GM23338 (cell line): ENCODE measurements around the gene CACNB3. TPM values are rescaled to one million over a fixed set of nuclear protein-coding genes. Genes with fewer than 3 reads are reported as not detected.

Experiments
- ATAC-seq: fragments of 200-7000 bp; cut with Tn5 transposase; 3 replicates; pipeline ENCODE4 v1.9.1; 2020
- DNase-seq: peaks from one replicate; pipeline ENCODE4 v3.0.0-alpha.2; 2015; ENCODE audit warnings: low spot score
- H2AFZ ChIP-seq: fragments of 200-600 bp; sonication (generic); 2 replicates; pipeline ENCODE4 v1.8.0; 2016; ENCODE audit warnings: antibody characterized with exemption, mild to moderate bottlenecking, moderate library complexity
- H3F3A ChIP-seq: fragments of 200-600 bp; sonication (generic); replicated peaks from 2 replicates; pipeline ENCODE4 v1.8.0; 2017; ENCODE audit warnings: antibody characterized with exemption, mixed run types, low read depth
- H3K27ac ChIP-seq: fragments of 200-600 bp; sonication (generic); 2 replicates; pipeline ENCODE4 v1.6.1; 2016; ENCODE audit warnings: low read depth
- H3K27me3 ChIP-seq: fragments of 200-600 bp; sonication (generic); 2 replicates; pipeline ENCODE4 v1.8.0; 2016; ENCODE audit warnings: mild to moderate bottlenecking, mixed run types, moderate library complexity; ENCODE audit not compliant: insufficient read depth
- H3K36me3 ChIP-seq: fragments of 200-600 bp; sonication (generic); 2 replicates; pipeline ENCODE4 v1.8.0; 2016; ENCODE audit warnings: mild to moderate bottlenecking; ENCODE audit not compliant: insufficient read depth
- H3K4me1 ChIP-seq: fragments of 200-600 bp; sonication (generic); 2 replicates; pipeline ENCODE4 v1.8.0; 2016; ENCODE audit warnings: mild to moderate bottlenecking, moderate library complexity; ENCODE audit not compliant: insufficient read depth
- H3K4me2 ChIP-seq: fragments of 200-600 bp; sonication (generic); 2 replicates; pipeline ENCODE4 v1.7.1; 2017; ENCODE audit warnings: mixed run types
- H3K4me3 ChIP-seq: fragments of 200-600 bp; sonication (generic); 2 replicates; pipeline ENCODE4 v1.6.1; 2016; ENCODE audit warnings: mixed run types
- H3K79me2 ChIP-seq: fragments of 200-600 bp; sonication (generic); replicated peaks from 2 replicates; pipeline ENCODE4 v1.8.0; 2017; ENCODE audit warnings: mild to moderate bottlenecking; ENCODE audit not compliant: insufficient read depth
- H3K9me2 ChIP-seq: fragments of 200-600 bp; sonication (generic); 2 replicates; pipeline ENCODE4 v1.8.0; 2017; ENCODE audit not compliant: insufficient read depth
- H4K20me1 ChIP-seq: fragments of 200-600 bp; sonication (generic); replicated peaks from 2 replicates; pipeline ENCODE4 v1.8.0; 2017; ENCODE audit warnings: mild to moderate bottlenecking; ENCODE audit not compliant: insufficient read depth
- H3K27ac Mint-ChIP-seq: 2 replicates; pipeline ENCODE4 v1.8.0; 2020; ENCODE audit warnings: inconsistent platforms, mild to moderate bottlenecking, moderate library complexity, mixed read lengths
- H3K27me3 Mint-ChIP-seq: 3 replicates; pipeline ENCODE4 v1.8.0; 2022; ENCODE audit warnings: low read depth, mild to moderate bottlenecking, moderate library complexity, mixed read lengths, inconsistent platforms; ENCODE audit not compliant: insufficient read depth, poor library complexity
- H3K36me3 Mint-ChIP-seq: 3 replicates; pipeline ENCODE4 v1.8.0; 2021; ENCODE audit warnings: low read depth, mild to moderate bottlenecking, inconsistent platforms, moderate library complexity, mixed read lengths
- H3K4me1 Mint-ChIP-seq: 3 replicates; pipeline ENCODE4 v1.8.0; 2020; ENCODE audit warnings: mild to moderate bottlenecking, inconsistent platforms, mixed read lengths
- H3K4me3 Mint-ChIP-seq: 3 replicates; pipeline ENCODE4 v1.8.0; 2021; ENCODE audit warnings: moderate library complexity, mild to moderate bottlenecking, inconsistent platforms, mixed read lengths
- H3K9me3 Mint-ChIP-seq: 3 replicates; pipeline ENCODE4 v1.8.0; 2020; ENCODE audit warnings: moderate library complexity, mild to moderate bottlenecking, inconsistent platforms, mixed read lengths
- CREB1 ChIP-seq: fragments of 250-450 bp; sonication (Bioruptor Pico); IDR thresholded peaks from 2 replicates; pipeline ENCODE4 v1.5.0; 2020; ENCODE audit warnings: low read depth, mild to moderate bottlenecking, moderate library complexity
- EZH2 ChIP-seq: fragments of 200-600 bp; sonication (generic); IDR thresholded peaks from one replicate; pipeline ENCODE4 v1.8.0; 2017; ENCODE audit warnings: antibody characterized with exemption, mild to moderate bottlenecking, low read depth; ENCODE audit not compliant: unreplicated experiment
- JUNB ChIP-seq: IDR thresholded peaks from one replicate; pipeline ENCODE4 v1.6.1; 2016; ENCODE audit warnings: antibody characterized with exemption; ENCODE audit not compliant: unreplicated experiment
- NANOG ChIP-seq: IDR thresholded peaks from 2 replicates; pipeline ENCODE4 v1.6.1; 2016; ENCODE audit warnings: antibody characterized with exemption, borderline replicate concordance
- POLR2AphosphoS5 ChIP-seq: IDR thresholded peaks from 2 replicates; pipeline ENCODE4 v1.6.1; 2016; ENCODE audit warnings: antibody characterized with exemption, low read depth
- STAT1 ChIP-seq: IDR thresholded peaks from one replicate; pipeline ENCODE4 v1.6.1; 2016; ENCODE audit warnings: antibody characterized with exemption; ENCODE audit not compliant: unreplicated experiment
- ZNF114 ChIP-seq: fragments of 250-450 bp; sonication (Bioruptor Pico); IDR thresholded peaks from 2 replicates; pipeline ENCODE4 v1.5.0; 2020; ENCODE audit warnings: mild to moderate bottlenecking, moderate library complexity
- ZNF331 ChIP-seq: fragments of 250-450 bp; sonication (Bioruptor Pico); IDR thresholded peaks from 2 replicates; pipeline ENCODE4 v1.5.0; 2020; ENCODE audit warnings: low read depth, mild to moderate bottlenecking, moderate library complexity
- polyA plus RNA-seq: library from polyadenylated mRNA; unstranded; fragments of >200 nt; fragmentation: Nextera tagmentation; extraction: Ambion mirVana; gene quantifications from 2 replicates; pipeline ENCODE4 v1.2.1, GENCODE V29; 2016
- total RNA-seq: library from RNA; depleted of rRNA; stranded (reverse); fragments of >200 nt; shearing (Covaris generic); gene quantifications from 2 replicates; pipeline ENCODE4 v1.2.3, GENCODE V29; 2014
- TF ChIP-seq, protein P1 (sequence below): IDR thresholded peaks from one replicate; pipeline ENCODE4 v1.6.1; 2018; ENCODE audit warnings: antibody characterized with exemption; ENCODE audit not compliant: unreplicated experiment
- TF ChIP-seq, protein P2 (sequence below): IDR thresholded peaks from 2 replicates; pipeline ENCODE4 v1.6.1; 2016; ENCODE audit warnings: antibody characterized with exemption
- TF ChIP-seq, protein P3 (sequence below): fragments of 250-450 bp; sonication (Bioruptor Pico); IDR thresholded peaks from 2 replicates; pipeline ENCODE4 v1.5.0; 2020; ENCODE audit warnings: mild to moderate bottlenecking, moderate library complexity

The CACNB3 gene
- total and polyA plus RNA-seq, 2 experiments from 2014 or later = 4.1 to 6.2 TPM

DNA sequence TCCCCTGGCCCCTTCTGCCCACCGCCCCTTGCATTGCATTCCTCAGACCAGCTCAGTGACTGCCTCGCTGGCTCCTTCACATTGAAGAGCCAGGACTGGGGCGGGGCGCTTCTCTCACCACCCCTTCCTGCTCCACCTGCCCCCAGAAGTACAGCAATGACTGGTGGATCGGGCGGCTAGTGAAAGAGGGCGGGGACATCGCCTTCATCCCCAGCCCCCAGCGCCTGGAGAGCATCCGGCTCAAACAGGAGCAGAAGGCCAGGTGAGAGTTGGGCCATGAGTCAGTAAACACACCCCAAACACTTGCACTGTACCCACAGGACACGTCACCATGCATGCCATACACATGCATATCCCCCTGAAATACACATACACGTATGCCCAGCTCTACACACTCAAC, 5.8 kb downstream of the CACNB3 start:
- H3K4me3 ChIP-seq = no peak overlapping the region
- no peaks in the 10 kb centered on the region for H3K79me2 ChIP-seq
- no peaks in the 10 kb centered on the region; the same call in 1 of the 2 replicates for H4K20me1 ChIP-seq
- peak; percentile 83 for DNase-seq
- H3K4me3 Mint-ChIP-seq = peak overlapping the region; percentile 16; the same call in 1 of the 3 replicates
- peaks cover 26% of the 10 kb centered on the region for H3K27me3 ChIP-seq
- no peak overlapping the region for H3K27ac ChIP-seq
- no peak overlapping the region for H2AFZ ChIP-seq
- H3K4me2 ChIP-seq = peak overlapping the region; percentile 43; the same call in 1 of the 2 replicates
- peaks cover 19% of the 10 kb centered on the region for H3K27me3 Mint-ChIP-seq
- no peaks in the 10 kb centered on the region for H3F3A ChIP-seq
- peak; percentile 79 for ATAC-seq
- no peaks in the 10 kb centered on the region for H3K9me2 ChIP-seq
- peaks cover 16% of the 10 kb centered on the region; the same call in 2 of the 3 replicates for H3K36me3 Mint-ChIP-seq
- H3K4me1 Mint-ChIP-seq = peaks cover 30% of the 10 kb centered on the region
- 0 out of 2 replicates have a peak, but pooled peaks cover 3% of the 10 kb centered on the region for H3K36me3 ChIP-seq
- no peaks in the 10 kb centered on the region; the same call in 2 of the 3 replicates for H3K9me3 Mint-ChIP-seq
- H3K27ac Mint-ChIP-seq = peak overlapping the region; percentile 17; the same call in 1 of the 2 replicates
- TF ChIP-seq ZNF114 = no peak
- TF ChIP-seq NANOG = no peak
- no peak for TF ChIP-seq CREB1
- TF ChIP-seq, protein P1, sequence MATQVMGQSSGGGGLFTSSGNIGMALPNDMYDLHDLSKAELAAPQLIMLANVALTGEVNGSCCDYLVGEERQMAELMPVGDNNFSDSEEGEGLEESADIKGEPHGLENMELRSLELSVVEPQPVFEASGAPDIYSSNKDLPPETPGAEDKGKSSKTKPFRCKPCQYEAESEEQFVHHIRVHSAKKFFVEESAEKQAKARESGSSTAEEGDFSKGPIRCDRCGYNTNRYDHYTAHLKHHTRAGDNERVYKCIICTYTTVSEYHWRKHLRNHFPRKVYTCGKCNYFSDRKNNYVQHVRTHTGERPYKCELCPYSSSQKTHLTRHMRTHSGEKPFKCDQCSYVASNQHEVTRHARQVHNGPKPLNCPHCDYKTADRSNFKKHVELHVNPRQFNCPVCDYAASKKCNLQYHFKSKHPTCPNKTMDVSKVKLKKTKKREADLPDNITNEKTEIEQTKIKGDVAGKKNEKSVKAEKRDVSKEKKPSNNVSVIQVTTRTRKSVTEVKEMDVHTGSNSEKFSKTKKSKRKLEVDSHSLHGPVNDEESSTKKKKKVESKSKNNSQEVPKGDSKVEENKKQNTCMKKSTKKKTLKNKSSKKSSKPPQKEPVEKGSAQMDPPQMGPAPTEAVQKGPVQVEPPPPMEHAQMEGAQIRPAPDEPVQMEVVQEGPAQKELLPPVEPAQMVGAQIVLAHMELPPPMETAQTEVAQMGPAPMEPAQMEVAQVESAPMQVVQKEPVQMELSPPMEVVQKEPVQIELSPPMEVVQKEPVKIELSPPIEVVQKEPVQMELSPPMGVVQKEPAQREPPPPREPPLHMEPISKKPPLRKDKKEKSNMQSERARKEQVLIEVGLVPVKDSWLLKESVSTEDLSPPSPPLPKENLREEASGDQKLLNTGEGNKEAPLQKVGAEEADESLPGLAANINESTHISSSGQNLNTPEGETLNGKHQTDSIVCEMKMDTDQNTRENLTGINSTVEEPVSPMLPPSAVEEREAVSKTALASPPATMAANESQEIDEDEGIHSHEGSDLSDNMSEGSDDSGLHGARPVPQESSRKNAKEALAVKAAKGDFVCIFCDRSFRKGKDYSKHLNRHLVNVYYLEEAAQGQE = no peak
- TF ChIP-seq POLR2AphosphoS5 = no peak
- TF ChIP-seq, protein P2, sequence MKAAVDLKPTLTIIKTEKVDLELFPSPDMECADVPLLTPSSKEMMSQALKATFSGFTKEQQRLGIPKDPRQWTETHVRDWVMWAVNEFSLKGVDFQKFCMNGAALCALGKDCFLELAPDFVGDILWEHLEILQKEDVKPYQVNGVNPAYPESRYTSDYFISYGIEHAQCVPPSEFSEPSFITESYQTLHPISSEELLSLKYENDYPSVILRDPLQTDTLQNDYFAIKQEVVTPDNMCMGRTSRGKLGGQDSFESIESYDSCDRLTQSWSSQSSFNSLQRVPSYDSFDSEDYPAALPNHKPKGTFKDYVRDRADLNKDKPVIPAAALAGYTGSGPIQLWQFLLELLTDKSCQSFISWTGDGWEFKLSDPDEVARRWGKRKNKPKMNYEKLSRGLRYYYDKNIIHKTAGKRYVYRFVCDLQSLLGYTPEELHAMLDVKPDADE = no peak
- no peak for TF ChIP-seq JUNB
- TF ChIP-seq, protein P3, sequence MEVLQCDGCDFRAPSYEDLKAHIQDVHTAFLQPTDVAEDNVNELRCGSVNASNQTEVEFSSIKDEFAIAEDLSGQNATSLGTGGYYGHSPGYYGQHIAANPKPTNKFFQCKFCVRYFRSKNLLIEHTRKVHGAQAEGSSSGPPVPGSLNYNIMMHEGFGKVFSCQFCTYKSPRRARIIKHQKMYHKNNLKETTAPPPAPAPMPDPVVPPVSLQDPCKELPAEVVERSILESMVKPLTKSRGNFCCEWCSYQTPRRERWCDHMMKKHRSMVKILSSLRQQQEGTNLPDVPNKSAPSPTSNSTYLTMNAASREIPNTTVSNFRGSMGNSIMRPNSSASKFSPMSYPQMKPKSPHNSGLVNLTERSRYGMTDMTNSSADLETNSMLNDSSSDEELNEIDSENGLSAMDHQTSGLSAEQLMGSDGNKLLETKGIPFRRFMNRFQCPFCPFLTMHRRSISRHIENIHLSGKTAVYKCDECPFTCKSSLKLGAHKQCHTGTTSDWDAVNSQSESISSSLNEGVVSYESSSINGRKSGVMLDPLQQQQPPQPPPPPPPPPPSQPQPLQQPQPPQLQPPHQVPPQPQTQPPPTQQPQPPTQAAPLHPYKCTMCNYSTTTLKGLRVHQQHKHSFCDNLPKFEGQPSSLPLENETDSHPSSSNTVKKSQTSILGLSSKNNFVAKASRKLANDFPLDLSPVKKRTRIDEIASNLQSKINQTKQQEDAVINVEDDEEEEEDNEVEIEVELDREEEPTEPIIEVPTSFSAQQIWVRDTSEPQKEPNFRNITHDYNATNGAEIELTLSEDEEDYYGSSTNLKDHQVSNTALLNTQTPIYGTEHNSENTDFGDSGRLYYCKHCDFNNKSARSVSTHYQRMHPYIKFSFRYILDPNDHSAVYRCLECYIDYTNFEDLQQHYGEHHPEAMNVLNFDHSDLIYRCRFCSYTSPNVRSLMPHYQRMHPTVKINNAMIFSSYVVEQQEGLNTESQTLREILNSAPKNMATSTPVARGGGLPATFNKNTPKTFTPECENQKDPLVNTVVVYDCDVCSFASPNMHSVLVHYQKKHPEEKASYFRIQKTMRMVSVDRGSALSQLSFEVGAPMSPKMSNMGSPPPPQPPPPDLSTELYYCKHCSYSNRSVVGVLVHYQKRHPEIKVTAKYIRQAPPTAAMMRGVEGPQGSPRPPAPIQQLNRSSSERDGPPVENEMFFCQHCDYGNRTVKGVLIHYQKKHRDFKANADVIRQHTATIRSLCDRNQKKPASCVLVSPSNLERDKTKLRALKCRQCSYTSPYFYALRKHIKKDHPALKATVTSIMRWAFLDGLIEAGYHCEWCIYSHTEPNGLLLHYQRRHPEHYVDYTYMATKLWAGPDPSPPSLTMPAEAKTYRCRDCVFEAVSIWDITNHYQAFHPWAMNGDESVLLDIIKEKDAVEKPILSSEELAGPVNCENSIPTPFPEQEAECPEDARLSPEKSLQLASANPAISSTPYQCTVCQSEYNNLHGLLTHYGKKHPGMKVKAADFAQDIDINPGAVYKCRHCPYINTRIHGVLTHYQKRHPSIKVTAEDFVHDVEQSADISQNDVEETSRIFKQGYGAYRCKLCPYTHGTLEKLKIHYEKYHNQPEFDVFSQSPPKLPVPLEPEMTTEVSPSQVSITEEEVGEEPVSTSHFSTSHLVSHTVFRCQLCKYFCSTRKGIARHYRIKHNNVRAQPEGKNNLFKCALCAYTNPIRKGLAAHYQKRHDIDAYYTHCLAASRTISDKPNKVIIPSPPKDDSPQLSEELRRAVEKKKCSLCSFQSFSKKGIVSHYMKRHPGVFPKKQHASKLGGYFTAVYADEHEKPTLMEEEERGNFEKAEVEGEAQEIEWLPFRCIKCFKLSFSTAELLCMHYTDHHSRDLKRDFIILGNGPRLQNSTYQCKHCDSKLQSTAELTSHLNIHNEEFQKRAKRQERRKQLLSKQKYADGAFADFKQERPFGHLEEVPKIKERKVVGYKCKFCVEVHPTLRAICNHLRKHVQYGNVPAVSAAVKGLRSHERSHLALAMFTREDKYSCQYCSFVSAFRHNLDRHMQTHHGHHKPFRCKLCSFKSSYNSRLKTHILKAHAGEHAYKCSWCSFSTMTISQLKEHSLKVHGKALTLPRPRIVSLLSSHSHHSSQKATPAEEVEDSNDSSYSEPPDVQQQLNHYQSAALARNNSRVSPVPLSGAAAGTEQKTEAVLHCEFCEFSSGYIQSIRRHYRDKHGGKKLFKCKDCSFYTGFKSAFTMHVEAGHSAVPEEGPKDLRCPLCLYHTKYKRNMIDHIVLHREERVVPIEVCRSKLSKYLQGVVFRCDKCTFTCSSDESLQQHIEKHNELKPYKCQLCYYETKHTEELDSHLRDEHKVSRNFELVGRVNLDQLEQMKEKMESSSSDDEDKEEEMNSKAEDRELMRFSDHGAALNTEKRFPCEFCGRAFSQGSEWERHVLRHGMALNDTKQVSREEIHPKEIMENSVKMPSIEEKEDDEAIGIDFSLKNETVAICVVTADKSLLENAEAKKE (CRISPR knock-in tag) = no peak
- no peak for TF ChIP-seq EZH2
- no peak for TF ChIP-seq ZNF331 (CRISPR knock-in tag)
- no peak for TF ChIP-seq STAT1
- peaks cover 9% of the 10 kb centered on the region for H3K4me1 ChIP-seq
